ENCODE results near the gene WIZ.

WIZ gene

GRCh38 chr19:15378534-15379082 lies 71.1 kb downstream of the WIZ start:
- peak; percentile 56 for DNase-seq (ENCODE audit: low read depth)

DNA sequence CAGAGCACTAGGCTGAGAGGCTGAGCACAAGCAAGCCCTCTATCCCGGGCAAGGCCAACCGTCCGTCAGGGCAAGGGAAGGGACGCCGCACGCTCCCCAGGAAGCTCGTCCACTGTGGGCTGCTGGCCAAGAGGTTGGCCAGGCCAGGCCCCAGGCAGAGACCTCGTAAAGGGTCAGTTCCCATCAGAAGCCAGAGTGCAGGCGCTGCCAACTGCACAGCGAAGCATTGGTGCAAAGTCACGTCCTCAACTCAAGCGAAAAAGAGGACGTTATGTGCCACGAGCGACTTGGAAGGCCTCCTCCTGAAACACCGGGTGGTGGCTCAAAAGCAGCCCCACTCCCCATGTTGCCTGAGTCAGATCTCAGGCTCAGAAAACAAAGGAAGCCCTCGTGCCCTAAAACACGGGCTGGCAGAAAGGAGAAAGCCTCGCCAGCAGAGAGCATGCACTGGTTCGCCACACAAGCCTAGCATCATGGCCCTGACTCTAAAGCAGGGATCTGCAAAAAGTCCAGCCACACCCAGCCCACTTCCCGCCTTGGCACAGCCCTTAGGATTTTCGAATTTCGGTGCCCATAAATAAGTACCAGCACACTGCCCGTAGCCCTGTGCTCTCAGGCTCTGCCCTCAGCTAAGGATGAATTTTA lies 74.8 kb downstream of the WIZ start:
- no peak for DNase-seq (ENCODE audit: low read depth)

DNA sequence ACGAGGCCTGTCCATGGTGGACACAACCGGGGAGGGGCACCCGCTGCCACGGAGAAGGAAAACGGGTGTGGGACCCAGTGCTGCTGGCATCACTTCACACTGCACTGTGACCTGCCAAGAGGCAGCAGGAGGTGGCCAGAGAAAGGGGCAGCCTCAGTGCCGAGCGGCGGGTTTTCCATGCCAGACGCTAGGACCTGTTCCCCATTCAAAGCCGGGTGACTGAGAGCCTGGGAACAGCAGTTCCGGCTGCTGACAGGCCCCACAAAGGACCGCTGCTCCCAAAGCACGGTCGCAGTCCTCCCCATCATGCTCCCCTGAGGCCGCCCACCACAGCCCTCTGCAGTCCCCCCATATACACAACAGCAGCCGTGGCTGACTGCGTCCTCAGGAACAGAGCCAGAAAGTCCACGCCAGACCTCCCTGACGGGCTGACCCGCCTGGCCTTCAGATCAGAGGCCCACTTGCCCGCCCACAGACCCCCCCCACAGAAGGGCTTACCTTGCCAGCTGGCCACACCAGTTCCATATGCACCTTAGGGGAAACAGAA lies 75.6 kb downstream of the WIZ start:
- DNase-seq (ENCODE audit: low read depth) = no peak

- no peak for DNase-seq (ENCODE audit: low read depth)
Observed at GRCh38 chr19:15373644-15374043, 76.1 kb downstream of the WIZ start.

GRCh38 chr19:15372891-15373301 lies 76.9 kb downstream of the WIZ start:
- DNase-seq (ENCODE audit: low read depth) = no peak

DNA sequence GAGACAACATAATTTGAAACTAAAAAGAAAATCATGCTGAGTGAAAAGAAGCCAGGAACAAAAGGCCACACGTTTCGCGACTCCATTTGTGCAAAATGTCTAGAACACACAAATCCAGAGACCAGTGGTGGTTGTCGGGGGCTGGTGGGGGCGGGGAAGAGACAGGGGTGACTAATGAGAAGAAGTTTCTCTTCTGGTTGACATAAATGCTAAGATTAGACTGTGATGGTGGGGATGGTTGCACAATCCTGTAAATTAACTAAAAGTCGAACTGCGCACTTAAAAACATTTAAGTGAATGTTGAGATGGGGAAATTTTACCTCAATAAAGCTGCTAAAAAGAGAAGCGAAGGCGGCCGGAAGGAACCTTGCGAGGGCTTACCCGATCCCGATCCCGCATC lies 77.3 kb downstream of the WIZ start:
- DNase-seq (ENCODE audit: low read depth) = no peak

GRCh38 chr19:15371786-15372380 lies 77.9 kb downstream of the WIZ start:
- DNase-seq (ENCODE audit: low read depth) = no peak

GRCh38 chr19:15371119-15371518 lies 78.6 kb downstream of the WIZ start:
- no peak for DNase-seq (ENCODE audit: low read depth)
